Measurements from ENCODE around the gene CCM2L.

The CCM2L gene

DNA sequence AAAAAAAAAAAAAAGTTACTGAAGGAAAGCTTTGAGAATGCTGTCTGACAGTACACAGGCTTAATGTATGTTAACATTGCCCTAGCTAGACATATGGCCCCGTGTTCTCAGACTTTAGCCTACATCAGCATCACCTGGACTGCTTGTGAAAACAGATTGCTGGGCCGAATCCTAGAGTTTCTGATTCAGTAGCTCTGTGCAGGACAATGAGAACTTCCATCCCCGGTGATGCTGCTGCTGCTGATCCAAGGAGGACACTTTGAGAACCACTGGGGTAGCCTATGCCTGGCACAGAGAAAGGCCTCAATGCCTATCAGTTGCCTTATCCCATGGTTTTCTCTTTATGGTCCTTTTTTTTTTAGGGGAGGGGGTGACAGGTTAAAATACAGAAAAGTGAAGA, 43.4 kb downstream of the CCM2L start:
- DNase-seq (ENCODE audit: low read depth): no peak
- peak overlapping the region; percentile 87; the same call in 1 of the 2 replicates for H3K4me3 ChIP-seq (ENCODE audit: low read depth, low read length)
- TF ChIP-seq, protein P1, sequence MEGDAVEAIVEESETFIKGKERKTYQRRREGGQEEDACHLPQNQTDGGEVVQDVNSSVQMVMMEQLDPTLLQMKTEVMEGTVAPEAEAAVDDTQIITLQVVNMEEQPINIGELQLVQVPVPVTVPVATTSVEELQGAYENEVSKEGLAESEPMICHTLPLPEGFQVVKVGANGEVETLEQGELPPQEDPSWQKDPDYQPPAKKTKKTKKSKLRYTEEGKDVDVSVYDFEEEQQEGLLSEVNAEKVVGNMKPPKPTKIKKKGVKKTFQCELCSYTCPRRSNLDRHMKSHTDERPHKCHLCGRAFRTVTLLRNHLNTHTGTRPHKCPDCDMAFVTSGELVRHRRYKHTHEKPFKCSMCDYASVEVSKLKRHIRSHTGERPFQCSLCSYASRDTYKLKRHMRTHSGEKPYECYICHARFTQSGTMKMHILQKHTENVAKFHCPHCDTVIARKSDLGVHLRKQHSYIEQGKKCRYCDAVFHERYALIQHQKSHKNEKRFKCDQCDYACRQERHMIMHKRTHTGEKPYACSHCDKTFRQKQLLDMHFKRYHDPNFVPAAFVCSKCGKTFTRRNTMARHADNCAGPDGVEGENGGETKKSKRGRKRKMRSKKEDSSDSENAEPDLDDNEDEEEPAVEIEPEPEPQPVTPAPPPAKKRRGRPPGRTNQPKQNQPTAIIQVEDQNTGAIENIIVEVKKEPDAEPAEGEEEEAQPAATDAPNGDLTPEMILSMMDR (IDR thresholded peaks at IDR 0.05; ENCODE audit: low read depth, low read length, missing control alignments): no peak

DNA sequence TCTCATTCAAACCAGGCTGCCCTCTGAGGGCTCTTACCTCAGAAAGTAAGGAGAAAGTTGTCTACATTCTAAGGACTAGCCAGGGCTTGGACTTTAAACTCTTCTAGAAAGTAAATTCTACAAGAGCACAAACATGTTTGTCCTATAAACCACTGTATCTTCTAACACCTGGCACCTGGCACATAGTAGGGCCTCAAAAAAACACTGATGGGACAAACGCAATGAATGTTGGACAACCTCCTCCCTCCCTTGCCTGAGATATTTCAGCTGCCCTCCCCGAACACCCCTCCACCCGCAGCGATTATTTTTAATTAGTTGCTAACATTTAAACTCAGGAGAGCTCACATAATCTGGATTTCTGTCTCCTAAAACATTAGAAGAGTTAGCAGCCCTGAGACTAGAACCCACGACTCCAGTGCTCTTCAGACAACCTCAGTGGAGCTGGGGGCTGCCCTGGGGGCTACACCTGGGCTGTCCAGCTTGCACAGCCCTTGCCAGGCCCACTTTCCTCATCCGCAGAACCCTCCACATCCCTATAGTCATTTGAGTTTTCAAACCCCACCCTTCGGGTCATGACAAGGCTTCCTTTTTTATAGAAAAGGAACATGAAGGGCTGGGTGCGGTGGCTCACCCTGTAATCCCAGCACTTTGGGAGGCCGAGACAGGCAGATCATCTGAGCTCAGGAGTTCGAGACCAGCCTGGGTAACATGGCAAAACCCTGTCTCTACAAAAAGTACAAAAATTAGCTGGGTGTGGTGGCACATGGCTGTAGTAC, 46.7 kb downstream of the CCM2L start:
- no peak overlapping the region for H3K4me3 ChIP-seq (ENCODE audit: low read depth, low read length)
- TF ChIP-seq, protein P1 (IDR thresholded peaks at IDR 0.05; ENCODE audit: low read depth, low read length, missing control alignments): no peak
- no peak for DNase-seq (ENCODE audit: low read depth)

DNA sequence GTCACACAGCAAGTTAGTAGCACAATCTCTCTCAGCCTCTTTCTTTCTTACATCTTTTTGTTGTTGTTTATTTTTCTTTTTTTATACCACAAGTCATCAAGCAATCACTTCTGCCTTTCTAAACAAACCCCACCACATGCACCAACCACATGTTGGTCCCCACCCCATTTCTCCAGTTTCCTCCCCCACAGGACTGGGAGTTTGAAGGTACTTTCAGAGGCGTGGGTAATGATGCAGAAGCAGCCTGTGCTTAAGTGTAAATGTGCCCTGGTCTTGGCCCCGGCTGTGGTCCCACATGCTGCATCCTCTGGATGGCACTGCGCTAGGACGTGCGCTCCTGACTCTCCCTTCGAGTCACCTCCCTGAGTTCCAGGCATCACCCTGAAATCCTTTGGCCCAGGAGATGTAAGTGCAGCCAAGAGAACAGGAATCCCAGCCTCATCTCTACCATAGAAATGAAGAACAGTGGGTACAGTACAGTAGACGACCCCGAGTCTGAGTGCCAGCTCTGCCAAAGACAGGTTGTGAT, 47.5 kb downstream of the CCM2L start:
- TF ChIP-seq, protein P1 (IDR thresholded peaks at IDR 0.05; ENCODE audit: low read depth, low read length, missing control alignments): no peak
- no peak for DNase-seq (ENCODE audit: low read depth)
- no peak overlapping the region for H3K4me3 ChIP-seq (ENCODE audit: low read depth, low read length)

DNA sequence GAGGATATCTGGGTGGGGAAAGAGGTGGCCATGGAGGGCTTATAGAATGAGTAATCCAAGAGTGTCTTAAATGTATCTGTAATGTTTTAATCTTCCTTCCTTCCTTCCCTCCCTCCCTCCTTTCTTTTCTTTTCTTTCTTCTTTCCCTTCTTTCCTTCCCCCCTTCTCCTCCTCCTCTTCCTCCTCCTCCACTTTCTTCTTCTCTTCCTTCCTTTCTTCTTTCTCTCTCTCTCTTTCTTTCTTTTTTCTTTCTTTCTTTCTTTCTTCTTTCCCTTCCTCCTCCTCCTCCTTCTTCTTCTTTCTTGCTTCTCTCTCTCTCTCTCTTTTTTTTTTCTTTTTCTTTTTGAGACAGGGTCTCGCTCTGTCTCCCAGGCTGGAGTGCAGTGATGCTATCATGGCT, 49.0 kb downstream of the CCM2L start:
- TF ChIP-seq, protein P1 (IDR thresholded peaks at IDR 0.05; ENCODE audit: low read depth, low read length, missing control alignments): no peak
- DNase-seq (ENCODE audit: low read depth): no peak
- H3K4me3 ChIP-seq (ENCODE audit: low read depth, low read length): no peak overlapping the region

DNA sequence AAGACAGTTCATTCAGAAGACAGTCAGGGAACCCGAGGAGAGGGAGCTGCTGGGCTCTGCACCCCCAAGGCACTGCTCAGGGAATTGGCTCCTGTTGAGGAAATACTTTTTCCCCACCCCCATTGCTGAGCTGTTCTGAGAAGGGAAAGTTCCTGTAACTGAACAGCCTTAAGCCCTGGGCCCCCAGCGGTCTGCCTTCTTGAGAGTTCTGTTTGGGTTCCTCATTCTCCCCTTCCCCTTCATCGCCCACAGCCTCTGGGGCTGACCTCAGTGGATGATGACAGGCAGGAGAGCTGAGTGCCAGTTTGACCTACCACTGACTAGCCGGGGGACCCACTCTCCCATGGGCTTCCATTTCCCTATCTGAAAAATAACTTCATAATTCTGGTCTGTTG, 52.5 kb downstream of the CCM2L start:
- no peak for DNase-seq (ENCODE audit: low read depth)
- no peak overlapping the region for H3K4me3 ChIP-seq (ENCODE audit: low read depth, low read length)
- TF ChIP-seq, protein P1 (IDR thresholded peaks at IDR 0.05; ENCODE audit: low read depth, low read length, missing control alignments): no peak

DNA sequence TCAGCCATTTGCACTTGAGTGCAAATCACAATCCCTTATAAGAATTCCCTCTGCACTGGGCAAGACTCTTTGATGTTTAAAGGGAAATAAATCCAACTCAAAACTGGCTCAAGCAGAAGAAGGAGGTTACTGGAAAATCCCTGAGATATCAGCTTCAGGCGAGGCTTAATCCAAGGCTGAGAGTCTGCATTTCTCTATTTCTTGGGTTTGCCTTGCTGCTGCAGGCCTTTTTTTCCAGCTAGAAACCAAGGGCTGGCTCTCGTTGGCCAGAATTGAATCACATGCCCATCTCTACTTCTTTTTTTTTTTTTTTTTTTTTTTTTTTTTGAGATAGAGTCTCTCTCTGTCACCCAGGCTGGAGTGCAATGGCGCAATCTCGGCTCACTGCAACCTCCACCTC, 53.5 kb downstream of the CCM2L start:
- no peak for DNase-seq (ENCODE audit: low read depth)
- H3K4me3 ChIP-seq (ENCODE audit: low read depth, low read length): no peak overlapping the region
- TF ChIP-seq, protein P1 (IDR thresholded peaks at IDR 0.05; ENCODE audit: low read depth, low read length, missing control alignments): no peak

DNA sequence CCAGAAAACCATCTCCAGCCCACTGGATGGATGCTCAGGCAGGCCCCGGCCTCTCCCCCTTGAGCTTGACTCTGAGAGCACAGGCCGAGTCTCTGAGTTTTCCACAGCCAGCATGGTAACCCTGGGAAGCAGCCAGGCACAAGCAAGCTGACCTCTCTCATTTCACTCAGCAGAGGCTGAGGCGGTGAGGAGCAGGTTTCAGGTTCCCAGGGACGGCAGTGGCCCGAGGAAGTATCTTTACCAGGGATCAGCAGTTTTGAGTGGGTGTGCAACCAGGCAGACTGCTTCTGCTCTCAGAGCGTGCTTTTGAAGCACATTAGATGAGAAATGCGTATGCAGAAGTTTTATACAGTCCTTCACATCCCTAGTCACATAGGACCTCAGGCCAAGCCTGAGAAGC, 54.4 kb downstream of the CCM2L start:
- TF ChIP-seq, protein P1 (IDR thresholded peaks at IDR 0.05; ENCODE audit: low read depth, low read length, missing control alignments): no peak
- no peak for DNase-seq (ENCODE audit: low read depth)
- no peak overlapping the region for H3K4me3 ChIP-seq (ENCODE audit: low read depth, low read length)

Data from GM12864 (cell line).